ENCODE measurements around the gene FOXO6.

DNA sequence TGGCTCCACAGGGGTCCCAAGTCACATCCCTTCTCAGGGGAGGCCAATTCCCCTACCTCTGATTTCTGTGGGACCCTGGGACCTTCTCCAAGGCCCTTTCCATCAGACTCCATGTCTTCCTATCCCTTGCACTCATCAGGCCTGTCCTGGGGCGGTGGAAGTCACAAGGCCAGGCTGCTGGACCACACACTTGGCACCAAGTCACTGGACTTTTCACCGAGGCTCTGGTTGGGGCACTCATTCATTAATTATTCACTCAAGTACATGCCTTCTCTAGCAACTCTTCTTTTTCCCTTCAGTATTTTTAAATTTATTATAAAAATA is 11.2 kb upstream of the FOXO6 start:
- TF ChIP-seq, protein P1, sequence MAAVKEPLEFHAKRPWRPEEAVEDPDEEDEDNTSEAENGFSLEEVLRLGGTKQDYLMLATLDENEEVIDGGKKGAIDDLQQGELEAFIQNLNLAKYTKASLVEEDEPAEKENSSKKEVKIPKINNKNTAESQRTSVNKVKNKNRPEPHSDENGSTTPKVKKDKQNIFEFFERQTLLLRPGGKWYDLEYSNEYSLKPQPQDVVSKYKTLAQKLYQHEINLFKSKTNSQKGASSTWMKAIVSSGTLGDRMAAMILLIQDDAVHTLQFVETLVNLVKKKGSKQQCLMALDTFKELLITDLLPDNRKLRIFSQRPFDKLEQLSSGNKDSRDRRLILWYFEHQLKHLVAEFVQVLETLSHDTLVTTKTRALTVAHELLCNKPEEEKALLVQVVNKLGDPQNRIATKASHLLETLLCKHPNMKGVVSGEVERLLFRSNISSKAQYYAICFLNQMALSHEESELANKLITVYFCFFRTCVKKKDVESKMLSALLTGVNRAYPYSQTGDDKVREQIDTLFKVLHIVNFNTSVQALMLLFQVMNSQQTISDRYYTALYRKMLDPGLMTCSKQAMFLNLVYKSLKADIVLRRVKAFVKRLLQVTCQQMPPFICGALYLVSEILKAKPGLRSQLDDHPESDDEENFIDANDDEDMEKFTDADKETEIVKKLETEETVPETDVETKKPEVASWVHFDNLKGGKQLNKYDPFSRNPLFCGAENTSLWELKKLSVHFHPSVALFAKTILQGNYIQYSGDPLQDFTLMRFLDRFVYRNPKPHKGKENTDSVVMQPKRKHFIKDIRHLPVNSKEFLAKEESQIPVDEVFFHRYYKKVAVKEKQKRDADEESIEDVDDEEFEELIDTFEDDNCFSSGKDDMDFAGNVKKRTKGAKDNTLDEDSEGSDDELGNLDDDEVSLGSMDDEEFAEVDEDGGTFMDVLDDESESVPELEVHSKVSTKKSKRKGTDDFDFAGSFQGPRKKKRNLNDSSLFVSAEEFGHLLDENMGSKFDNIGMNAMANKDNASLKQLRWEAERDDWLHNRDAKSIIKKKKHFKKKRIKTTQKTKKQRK (IDR thresholded peaks at IDR 0.05; ENCODE audit: low read depth, low read length), result no peak
- TF ChIP-seq, protein P2, sequence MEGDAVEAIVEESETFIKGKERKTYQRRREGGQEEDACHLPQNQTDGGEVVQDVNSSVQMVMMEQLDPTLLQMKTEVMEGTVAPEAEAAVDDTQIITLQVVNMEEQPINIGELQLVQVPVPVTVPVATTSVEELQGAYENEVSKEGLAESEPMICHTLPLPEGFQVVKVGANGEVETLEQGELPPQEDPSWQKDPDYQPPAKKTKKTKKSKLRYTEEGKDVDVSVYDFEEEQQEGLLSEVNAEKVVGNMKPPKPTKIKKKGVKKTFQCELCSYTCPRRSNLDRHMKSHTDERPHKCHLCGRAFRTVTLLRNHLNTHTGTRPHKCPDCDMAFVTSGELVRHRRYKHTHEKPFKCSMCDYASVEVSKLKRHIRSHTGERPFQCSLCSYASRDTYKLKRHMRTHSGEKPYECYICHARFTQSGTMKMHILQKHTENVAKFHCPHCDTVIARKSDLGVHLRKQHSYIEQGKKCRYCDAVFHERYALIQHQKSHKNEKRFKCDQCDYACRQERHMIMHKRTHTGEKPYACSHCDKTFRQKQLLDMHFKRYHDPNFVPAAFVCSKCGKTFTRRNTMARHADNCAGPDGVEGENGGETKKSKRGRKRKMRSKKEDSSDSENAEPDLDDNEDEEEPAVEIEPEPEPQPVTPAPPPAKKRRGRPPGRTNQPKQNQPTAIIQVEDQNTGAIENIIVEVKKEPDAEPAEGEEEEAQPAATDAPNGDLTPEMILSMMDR (IDR thresholded peaks at IDR 0.05 in 2 of 3, conservative IDR thresholded peaks at IDR 0.05 in 1 of 3; ENCODE audit: control insufficient read depth in 2 of 3, extremely low read depth in 1 of 3, insufficient read depth in 1 of 3, low read depth in 3 of 3, low read length in 3 of 3), result no peak
- no peak for TF ChIP-seq FOXM1 (IDR thresholded peaks at IDR 0.05; ENCODE audit: low read depth, low read length)
- no peak for TF ChIP-seq CBX3 (IDR thresholded peaks at IDR 0.05; ENCODE audit: borderline replicate concordance, low read depth)
- no peak for TF ChIP-seq MTA3 (IDR thresholded peaks at IDR 0.05; ENCODE audit: borderline replicate concordance, low read length)
- TF ChIP-seq, protein P3, sequence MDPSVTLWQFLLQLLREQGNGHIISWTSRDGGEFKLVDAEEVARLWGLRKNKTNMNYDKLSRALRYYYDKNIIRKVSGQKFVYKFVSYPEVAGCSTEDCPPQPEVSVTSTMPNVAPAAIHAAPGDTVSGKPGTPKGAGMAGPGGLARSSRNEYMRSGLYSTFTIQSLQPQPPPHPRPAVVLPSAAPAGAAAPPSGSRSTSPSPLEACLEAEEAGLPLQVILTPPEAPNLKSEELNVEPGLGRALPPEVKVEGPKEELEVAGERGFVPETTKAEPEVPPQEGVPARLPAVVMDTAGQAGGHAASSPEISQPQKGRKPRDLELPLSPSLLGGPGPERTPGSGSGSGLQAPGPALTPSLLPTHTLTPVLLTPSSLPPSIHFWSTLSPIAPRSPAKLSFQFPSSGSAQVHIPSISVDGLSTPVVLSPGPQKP (IDR thresholded peaks at IDR 0.05; ENCODE audit: low read depth, low read length), result no peak
- TF ChIP-seq LARP7 (IDR thresholded peaks at IDR 0.05), result no peak
- TF ChIP-seq TAF1 (IDR thresholded peaks at IDR 0.05; ENCODE audit: borderline replicate concordance, low read depth, low read length), result no peak
- TF ChIP-seq, protein P4, sequence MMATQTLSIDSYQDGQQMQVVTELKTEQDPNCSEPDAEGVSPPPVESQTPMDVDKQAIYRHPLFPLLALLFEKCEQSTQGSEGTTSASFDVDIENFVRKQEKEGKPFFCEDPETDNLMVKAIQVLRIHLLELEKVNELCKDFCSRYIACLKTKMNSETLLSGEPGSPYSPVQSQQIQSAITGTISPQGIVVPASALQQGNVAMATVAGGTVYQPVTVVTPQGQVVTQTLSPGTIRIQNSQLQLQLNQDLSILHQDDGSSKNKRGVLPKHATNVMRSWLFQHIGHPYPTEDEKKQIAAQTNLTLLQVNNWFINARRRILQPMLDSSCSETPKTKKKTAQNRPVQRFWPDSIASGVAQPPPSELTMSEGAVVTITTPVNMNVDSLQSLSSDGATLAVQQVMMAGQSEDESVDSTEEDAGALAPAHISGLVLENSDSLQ (IDR thresholded peaks at IDR 0.05), result no peak
- no peak for TF ChIP-seq NBN (IDR thresholded peaks at IDR 0.05)
- TF ChIP-seq, protein P5, sequence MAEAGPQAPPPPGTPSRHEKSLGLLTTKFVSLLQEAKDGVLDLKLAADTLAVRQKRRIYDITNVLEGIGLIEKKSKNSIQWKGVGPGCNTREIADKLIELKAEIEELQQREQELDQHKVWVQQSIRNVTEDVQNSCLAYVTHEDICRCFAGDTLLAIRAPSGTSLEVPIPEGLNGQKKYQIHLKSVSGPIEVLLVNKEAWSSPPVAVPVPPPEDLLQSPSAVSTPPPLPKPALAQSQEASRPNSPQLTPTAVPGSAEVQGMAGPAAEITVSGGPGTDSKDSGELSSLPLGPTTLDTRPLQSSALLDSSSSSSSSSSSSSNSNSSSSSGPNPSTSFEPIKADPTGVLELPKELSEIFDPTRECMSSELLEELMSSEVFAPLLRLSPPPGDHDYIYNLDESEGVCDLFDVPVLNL (IDR thresholded peaks at IDR 0.05; ENCODE audit: low read depth, low read length), result no peak
- TF ChIP-seq SIX5 (IDR thresholded peaks at IDR 0.05; ENCODE audit: low read depth, low read length, severe bottlenecking), result no peak
- no peak for TF ChIP-seq JUNB (IDR thresholded peaks at IDR 0.05)
